Kidney (tissue), 14 donors: Measurements from ENCODE around the gene TMOD1. TPM values are rescaled to one million over a fixed set of nuclear protein-coding genes. Genes with fewer than 3 reads are reported as not detected.

Experiments used
- DNase-seq, 5 donors: peaks; one replicate each; pipeline ENCODE4 v3.0.0-alpha.2; 2013 to 2020
- FAIRE-seq: peaks from 2 replicates; lab custom pipeline; 2012; peaks lifted over from hg19 to GRCh38; lab: Jason Lieb, UNC
- H3K27ac ChIP-seq, 2 donors: one replicate each; pipeline ENCODE4 v1.7.0; 2013; ENCODE audit warnings: low read depth in 2 of 2, low read length in 2 of 2, inconsistent platforms in 1 of 2
- H3K27me3 ChIP-seq: one replicate; pipeline ENCODE4 v1.7.1; 2013; ENCODE audit warnings: low read length, inconsistent platforms; ENCODE audit not compliant: control insufficient read depth, insufficient read depth
- H3K36me3 ChIP-seq, 3 donors: one replicate each; pipeline versions ENCODE4 v1.7.0 to v1.7.1; 2013; ENCODE audit warnings: low read length in 3 of 3, control low read depth in 1 of 3, inconsistent platforms in 1 of 3; ENCODE audit not compliant: insufficient read depth in 3 of 3, control insufficient read depth in 2 of 3
- H3K4me1 ChIP-seq, 3 donors: one replicate each; pipeline versions ENCODE4 v1.7.0 to v1.7.1; 2013; ENCODE audit warnings: low read length in 3 of 3, inconsistent platforms in 1 of 3, low read depth in 1 of 3; ENCODE audit not compliant: control insufficient read depth in 2 of 3, insufficient read depth in 2 of 3
- H3K4me3 ChIP-seq, 3 donors: one replicate each; pipeline versions ENCODE4 v1.7.0 to v1.8.1; 2013; ENCODE audit warnings: low read length in 3 of 3, control low read depth in 1 of 3, inconsistent platforms in 1 of 3
- H3K9ac ChIP-seq, 3 donors: one replicate each; pipeline versions ENCODE4 v1.7.0 to v1.7.1; 2013; ENCODE audit warnings: low read length in 3 of 3, control low read depth in 1 of 3, inconsistent platforms in 1 of 3
- H3K9me3 ChIP-seq, 3 donors: one replicate each; pipeline versions ENCODE4 v1.7.0 to v1.7.1; 2013; ENCODE audit warnings: low read length in 3 of 3, control low read depth in 1 of 3, inconsistent platforms in 1 of 3; ENCODE audit not compliant: control insufficient read depth in 2 of 3, insufficient read depth in 1 of 3
- intact Hi-C: fragments of 100-400 bp; cut with DNase I; formaldehyde crosslinking; loops from one replicate; pipeline ENCODE4 v1.11.1; 2022
- polyA plus RNA-seq: library from polyadenylated mRNA; stranded (reverse); fragments of 350-450 nt; fragmentation: Illumina TruSeq; extraction: RNeasy Lipid Tissue Mini Kit (QIAGEN cat#74804); gene quantifications from one replicate; pipeline ENCODE4 v1.2.3, GENCODE V29; 2014; ENCODE audit warnings: low read depth, low replicate concordance; ENCODE audit not compliant: insufficient read depth
- total RNA-seq: library from RNA; stranded (reverse); fragmentation: NEBNext Ultra II Directional; extraction: Animal tissue kit (Norgen Biotek cat#: 25700); gene quantifications from one replicate; pipeline ENCODE4 v1.2.1, GENCODE V29; 2021
- TF ChIP-seq, protein P1 (sequence below): IDR thresholded peaks from 3 replicates; pipeline ENCODE4 v1.5.1; 2012; ENCODE audit warnings: mild to moderate bottlenecking, moderate library complexity, borderline replicate concordance; ENCODE audit not compliant: insufficient read depth; ENCODE audit errors: extremely low read depth
- donor health status: control.
- donor health status: control.
- donor health status: control.
- donor health status: control.
- donor health status: control.
- donor health status: DM: yes; HTN: yes; CAD: no.
- donor health status: Normal renal cell carcinoma (clear cell type).

TMOD1 gene
- total and polyA plus RNA-seq, 2 donors from 2014 or later = 8.1 to 14.9 TPM

- Histone ChIP-seq H3K4me3 (no peak overlapping the region), H3K9me3 (no peaks in the 10 kb centered on the region), H3K36me3 (no peaks in the 10 kb centered on the region), H3K27me3 (peaks cover 29% of the 10 kb centered on the region), H3K4me1 (peaks cover 0 to 4% (median 3%) of the 10 kb centered on the region in 3 donors), H3K9ac (no peak overlapping the region), H3K27ac (no peak overlapping the region)
- DNase-seq (no peak), FAIRE-seq (no peak)
- TF ChIP-seq, protein P1, sequence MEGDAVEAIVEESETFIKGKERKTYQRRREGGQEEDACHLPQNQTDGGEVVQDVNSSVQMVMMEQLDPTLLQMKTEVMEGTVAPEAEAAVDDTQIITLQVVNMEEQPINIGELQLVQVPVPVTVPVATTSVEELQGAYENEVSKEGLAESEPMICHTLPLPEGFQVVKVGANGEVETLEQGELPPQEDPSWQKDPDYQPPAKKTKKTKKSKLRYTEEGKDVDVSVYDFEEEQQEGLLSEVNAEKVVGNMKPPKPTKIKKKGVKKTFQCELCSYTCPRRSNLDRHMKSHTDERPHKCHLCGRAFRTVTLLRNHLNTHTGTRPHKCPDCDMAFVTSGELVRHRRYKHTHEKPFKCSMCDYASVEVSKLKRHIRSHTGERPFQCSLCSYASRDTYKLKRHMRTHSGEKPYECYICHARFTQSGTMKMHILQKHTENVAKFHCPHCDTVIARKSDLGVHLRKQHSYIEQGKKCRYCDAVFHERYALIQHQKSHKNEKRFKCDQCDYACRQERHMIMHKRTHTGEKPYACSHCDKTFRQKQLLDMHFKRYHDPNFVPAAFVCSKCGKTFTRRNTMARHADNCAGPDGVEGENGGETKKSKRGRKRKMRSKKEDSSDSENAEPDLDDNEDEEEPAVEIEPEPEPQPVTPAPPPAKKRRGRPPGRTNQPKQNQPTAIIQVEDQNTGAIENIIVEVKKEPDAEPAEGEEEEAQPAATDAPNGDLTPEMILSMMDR = no peak
- intact Hi-C loops = no loop called here
Measured at GRCh38 chr9:97505845-97506244, 4.4 kb downstream of the TMOD1 start.

DNA sequence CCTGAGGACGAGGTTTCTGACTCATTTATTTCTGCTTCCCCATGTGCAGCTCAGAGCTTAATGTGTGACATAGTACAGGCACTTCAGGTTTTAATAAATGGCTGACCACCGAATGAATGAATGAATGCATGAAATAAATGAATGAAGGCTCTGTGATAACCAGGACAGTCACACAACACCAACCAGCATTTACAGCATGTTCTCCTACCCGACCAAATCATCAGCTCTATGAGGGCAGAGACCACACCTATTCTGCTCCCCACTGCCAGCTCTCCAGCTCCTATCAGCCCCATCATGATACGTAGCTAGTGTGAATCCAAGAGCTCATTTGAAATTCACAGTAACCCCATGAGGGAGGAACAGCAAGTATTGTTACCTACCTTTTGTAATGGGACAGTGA lies 4.8 kb downstream of the TMOD1 start:
- no peaks in the 10 kb centered on the region for H3K36me3 ChIP-seq
- no peak overlapping the region for H3K27ac ChIP-seq
- intact Hi-C loops = no loop called here
- no peak overlapping the region for H3K9ac ChIP-seq
- no peak for DNase-seq
- no peak for FAIRE-seq
- no peaks in the 10 kb centered on the region for H3K9me3 ChIP-seq
- peaks cover 0 to 4% (median 3%) of the 10 kb centered on the region in 3 donors for H3K4me1 ChIP-seq
- H3K4me3 ChIP-seq = no peak overlapping the region
- TF ChIP-seq, protein P1 = no peak
- peaks cover 26% of the 10 kb centered on the region for H3K27me3 ChIP-seq

- Histone ChIP-seq H3K9me3 (no peaks in the 10 kb centered on the region), H3K27ac (no peak overlapping the region), H3K4me1 (peaks cover 0 to 4% (median 3%) of the 10 kb centered on the region in 3 donors), H3K9ac (no peak overlapping the region), H3K36me3 (no peaks in the 10 kb centered on the region), H3K4me3 (no peak overlapping the region), H3K27me3 (peaks cover 26% of the 10 kb centered on the region)
- TF ChIP-seq, protein P1 = no peak
- DNase-seq (no peak), FAIRE-seq (no peak)
- intact Hi-C loops = no loop called here
Measured at GRCh38 chr9:97506787-97507186, 5.3 kb downstream of the TMOD1 start.

DNA sequence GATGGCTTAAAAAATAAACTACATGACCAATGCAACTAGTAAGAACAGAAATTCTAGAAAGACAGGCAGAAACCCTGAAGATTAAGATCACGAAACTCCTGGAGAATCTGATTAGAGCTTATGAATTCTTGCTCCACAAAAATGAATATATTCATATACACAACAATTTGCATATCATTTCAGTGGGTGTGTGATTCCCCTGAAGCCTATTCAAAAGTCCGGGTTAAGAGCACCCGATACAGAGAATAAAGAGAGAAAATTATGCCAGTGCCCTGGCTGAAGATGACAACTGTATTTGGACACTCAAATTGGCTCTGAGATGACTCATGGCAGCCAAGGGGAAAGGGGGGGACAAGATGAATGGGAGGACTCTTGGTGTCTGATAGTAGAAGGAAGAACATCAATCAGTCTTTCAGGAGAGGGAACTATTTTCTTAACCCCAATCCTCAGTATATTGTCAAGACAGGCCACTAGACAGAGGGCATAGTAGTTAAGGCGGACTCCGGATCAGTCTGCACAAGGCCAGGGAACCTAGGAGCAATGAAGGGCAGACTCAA lies 6.0 kb downstream of the TMOD1 start:
- Histone ChIP-seq H3K27ac (no peak overlapping the region), H3K9ac (no peak overlapping the region), H3K27me3 (peaks cover 22% of the 10 kb centered on the region), H3K4me1 (peaks cover 0 to under 1% (median under 1%) of the 10 kb centered on the region in 3 donors), H3K9me3 (peaks cover 0 to 2% (median 0%) of the 10 kb centered on the region in 3 donors), H3K36me3 (no peaks in the 10 kb centered on the region), H3K4me3 (no peak overlapping the region)
- DNase-seq (no peak), FAIRE-seq (no peak)
- TF ChIP-seq, protein P1 = no peak
- intact Hi-C loops = no loop called here
